HG03097 (cell line): Measurements from ENCODE around the gene FUCA1.
"Not testable (repeated sequence)": the region's sequence is repeated elsewhere in the genome, so short reads cannot be mapped to it uniquely, and the experiment has no call there.

Experiments
- ATAC-seq: cut with Tn5 transposase; IDR thresholded peaks from one replicate; pipeline ENCODE4 v1.9.1; 2021; ENCODE audit not compliant: unreplicated experiment, low FRiP score

The FUCA1 gene

DNA sequence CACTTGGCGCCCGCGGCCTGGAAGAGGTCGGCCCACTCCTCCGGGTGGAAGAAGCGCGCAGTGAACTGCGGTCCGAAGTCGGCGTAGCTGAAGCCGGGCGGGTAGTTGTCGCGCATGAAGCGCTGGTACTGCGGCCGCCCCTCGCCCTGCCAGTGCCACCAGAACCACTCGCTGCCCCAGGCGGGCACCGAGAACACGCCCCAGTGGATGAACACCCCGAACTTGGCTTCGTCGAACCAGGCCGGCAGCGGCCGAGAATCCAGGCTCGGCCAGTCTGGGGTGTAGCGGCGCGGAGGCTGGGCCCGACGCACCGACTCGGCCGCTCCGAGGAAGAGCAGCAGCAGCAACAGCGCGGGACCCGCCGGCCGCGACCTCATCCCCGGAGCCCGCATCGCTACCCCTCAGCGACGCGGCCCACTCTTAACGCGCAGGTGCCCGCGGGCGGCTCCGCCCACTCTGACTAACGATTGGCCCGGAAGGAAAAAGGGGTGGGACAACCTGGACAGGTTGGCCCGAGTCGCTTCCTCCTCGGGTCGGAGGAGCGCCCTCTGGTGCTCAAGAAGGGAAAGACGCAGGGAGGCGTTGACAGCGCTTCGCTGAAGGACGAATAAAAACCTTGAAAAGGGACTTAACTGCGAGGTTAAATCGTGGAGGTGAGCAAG is at the start of gene FUCA1:
Gene FUCA1 (minus strand): TSS at position 396 of the 662 bp plus-strand sequence. CDS start 4 bp downstream, at position 392.
- ATAC-seq, result peak; percentile 91

- ATAC-seq, result peak; percentile 49
Measured at GRCh38 chr1:23916209-23917131, 48.4 kb upstream of the FUCA1 start.

GRCh38 chr1:23915466-23915865 is 47.4 kb upstream of the FUCA1 start:
- no peak for ATAC-seq

DNA sequence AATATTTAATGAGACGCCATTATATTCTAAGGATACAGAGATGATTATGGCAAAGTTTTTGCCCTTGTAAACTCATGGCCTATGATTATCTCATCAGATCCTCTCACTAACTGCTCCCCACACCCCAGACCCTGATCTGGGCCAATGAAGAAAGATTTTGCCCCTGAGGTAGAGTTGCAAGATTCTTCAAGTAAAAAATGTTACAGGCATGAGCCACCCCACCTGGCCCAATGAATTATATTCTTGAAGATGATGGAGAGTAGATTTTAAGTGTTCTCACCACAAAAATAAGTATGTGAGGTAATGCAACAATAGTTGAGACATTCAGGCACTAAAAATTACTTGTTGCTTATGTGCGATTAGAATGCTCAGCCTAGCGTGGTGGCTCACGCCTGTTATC is 46.8 kb upstream of the FUCA1 start:
- ATAC-seq, result no peak

GRCh38 chr1:23913212-23913880 is 45.3 kb upstream of the FUCA1 start, which contains the start of gene CNR2:
Gene CNR2, minus strand, starts transcription at chr1:23913362. Its CDS starts 37,745 bp downstream, at chr1:23875617.
- no peak for ATAC-seq

DNA sequence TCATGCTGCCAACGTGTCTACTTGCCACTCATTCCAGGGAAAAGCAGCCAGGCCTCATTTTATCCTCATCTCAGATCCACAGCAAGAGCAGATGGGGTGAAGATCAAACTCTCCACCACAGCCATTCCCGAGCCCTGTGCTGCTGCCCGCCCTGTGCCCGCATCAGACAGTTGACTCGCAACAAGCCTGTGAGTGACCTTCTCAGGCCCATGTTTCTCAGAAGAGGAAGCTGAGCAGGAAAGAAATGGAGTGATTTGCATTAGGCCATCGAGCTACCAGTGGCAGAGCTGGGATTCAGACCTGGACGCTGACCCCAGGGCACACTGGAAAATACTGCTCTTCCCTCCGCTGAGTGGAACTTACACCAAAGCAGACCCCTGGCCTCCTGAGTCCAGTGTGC is 43.8 kb upstream of the FUCA1 start:
- no peak for ATAC-seq

GRCh38 chr1:23910553-23911246 is 42.6 kb upstream of the FUCA1 start:
- ATAC-seq, result no peak

DNA sequence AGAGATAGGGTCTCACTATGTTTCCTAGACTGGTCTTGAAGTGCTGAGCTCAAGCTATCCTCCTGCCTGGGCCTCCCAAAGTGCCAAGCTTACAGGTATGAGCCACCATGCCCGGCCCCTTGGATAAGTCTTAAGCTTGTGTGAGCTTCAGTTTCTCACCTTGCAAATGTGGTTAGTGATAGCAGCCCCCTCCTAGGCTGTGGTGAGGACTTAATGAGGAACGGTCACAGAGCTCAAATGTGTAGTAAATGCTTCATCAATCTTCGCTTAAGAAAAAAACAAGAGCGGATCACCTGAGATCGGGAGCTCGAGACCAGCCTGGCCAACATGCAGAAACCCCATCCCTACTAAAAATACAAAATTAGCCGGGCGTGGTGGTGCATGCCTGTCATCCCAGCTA is 42.1 kb upstream of the FUCA1 start:
- ATAC-seq, result no peak

- ATAC-seq, result no peak
Measured at GRCh38 chr1:23909412-23909811, 41.3 kb upstream of the FUCA1 start.

DNA sequence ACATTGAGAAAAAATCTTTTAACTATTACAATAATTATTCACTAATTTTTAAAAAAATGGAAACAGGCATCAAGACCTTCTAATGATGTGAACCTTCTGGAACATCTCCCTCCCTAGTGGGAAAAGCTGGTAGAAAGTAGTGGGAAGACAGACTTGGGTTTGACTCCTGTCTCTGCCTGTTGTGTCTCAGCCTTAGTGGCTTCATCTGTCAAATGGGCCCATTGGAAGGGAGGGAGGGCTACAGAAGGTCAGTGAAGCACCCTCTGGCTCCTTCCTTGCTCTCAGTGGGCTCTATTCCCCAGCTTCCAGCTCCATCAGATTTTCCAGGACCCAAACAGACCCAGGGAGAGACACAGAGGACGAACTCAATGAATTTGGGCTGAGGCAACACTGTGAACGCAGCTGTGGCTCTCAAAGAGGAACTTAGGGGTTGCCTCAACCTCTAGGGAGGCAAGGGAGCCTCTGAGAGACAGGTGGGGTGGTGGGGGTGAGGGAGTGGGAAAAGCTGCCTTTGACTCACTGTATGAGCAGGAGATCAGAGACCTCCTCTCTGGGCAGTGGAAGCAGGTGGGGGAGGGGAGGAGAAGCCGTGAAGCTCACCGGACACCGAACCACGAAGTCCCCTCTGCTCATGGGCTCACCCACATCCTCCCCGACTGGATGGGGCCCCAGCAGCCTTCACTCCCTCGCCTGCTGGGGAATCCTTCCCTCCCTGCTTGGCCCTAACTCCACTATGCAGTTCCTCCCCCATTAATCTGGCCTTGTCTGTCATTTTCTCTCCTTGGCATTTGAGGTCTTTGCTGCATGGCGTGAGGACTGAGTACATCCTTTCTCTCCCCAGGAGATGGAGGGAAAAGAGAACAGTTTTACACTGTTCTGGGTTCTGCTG is 40.6 kb upstream of the FUCA1 start:
- ATAC-seq, result peak; percentile 34

DNA sequence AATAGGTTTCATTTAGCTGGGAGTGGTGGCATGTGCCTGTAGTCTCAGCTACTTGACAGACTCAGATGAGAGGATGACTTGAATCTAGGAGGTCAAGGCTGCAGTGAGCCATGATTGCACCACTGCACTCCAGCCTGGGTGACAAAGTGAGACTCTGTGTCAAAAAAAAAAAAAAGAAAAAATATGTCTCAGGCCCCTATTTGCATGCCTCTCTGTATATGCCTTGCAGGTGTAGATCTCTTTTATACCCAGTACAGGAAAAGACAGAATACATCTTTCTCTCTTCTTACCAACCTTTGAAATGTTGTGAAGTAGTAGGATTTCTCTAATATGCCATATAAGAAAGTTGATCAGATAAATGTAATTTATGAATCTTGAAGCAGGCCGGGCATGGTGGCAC is 38.6 kb upstream of the FUCA1 start:
- ATAC-seq, result no peak

DNA sequence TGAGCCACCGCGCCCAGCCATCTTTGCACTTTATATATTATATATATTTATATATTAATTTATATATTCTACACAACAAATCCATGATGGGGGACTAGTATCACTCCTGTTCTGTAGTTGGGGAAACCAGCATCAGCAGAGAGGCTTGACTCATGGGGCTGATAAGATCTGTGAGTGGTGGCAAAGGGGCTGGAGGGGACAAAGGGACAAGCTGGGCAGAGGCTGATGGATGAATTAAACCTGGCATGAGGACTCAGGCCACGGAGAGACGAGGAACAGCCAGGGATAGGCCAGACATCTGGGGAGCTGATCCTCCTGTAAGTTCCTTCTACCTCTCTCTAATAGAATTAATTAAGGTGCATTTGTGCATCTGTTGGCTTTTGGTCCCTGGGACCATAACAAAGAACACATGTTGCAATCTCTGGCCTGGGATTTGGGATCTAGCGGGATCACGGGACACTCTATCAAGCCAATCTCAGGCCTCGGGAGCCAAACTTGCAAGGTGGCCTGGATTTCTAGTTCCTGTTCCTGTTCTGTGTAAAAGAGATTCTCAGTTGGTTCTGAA is 37.5 kb upstream of the FUCA1 start:
- ATAC-seq, result no peak

GRCh38 chr1:23904748-23905357 is 36.8 kb upstream of the FUCA1 start:
- no peak for ATAC-seq

GRCh38 chr1:23903754-23904153 is 35.7 kb upstream of the FUCA1 start:
- ATAC-seq, result no peak

DNA sequence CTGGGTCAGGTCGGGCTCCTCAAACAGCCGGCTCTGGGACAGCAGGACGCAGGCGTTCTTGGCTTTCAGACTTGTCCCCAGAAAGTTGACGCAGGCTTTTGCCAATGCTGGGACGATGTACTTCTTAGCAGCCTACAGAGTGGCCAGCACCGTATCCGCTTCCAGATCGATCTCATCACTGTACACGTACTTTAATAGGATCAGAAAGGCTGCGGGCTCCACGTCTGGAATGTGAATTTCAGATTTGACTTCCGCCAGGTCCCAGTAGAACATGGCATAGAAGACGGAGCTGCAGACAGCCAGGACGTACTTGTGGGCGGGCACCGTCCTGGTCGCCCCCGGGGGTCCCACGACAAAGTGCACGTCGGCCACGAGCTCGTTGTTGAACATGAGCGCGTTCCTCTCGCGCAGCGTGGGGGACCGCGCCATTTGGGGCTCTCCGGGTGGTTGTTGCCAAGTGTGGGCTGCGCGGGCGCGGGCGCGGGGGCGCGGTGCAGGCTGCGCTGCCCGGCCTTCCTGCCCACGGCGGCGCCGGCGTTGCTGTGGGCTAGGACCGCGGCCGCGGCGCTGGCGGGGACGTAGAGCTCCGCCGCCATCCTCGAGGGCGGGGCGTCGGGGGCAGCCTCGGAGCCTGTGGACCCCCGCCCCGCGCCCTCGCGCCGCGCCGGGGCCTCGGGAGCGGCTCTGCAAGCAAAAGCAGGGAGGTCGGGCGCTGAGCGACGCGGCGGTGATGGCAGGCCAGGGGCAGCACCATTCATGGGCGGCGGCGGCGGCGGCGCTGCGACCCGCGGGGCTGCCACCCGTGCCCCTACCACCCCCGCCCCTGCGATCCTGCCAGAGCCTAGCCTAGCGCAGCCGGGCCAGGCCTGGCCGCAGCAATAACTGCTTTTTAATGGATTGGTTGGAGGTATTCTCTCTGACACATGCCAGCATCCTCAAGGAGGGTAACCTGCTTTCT is 34.5 kb upstream of the FUCA1 start:
- no peak for ATAC-seq

- ATAC-seq, result not testable (repeated sequence)
Measured at GRCh38 chr1:23900017-23900416, 31.9 kb upstream of the FUCA1 start.

DNA sequence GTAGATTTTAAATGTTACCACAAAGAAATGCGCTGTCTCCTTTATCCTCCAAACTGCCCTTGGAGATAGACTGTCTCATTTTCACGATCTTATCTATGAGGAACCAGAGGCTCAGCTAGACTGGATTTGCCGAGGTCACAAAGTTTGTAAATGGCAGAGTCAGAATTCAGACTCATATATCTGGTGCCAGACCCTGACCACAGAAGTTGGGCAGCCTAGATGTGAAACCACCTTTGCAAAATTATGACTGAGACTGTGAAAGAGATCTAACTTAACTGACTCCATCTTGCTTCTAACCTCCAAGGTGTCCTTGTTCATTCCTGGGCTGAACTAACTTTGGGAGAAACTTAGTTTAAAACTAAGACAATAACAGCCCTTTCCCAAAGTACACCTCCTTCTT is 31.0 kb upstream of the FUCA1 start:
- ATAC-seq, result no peak

- ATAC-seq, result no peak
Measured at GRCh38 chr1:23897083-23897482, 29.0 kb upstream of the FUCA1 start.
